Posterior vena cava (tissue), 2 donors: Measurements from ENCODE around the gene GNPDA1. TPM values are rescaled to one million over a fixed set of nuclear protein-coding genes. Genes with fewer than 3 reads are reported as not detected.
"Not testable (repeated sequence)": the region's sequence is repeated elsewhere in the genome, so short reads cannot be mapped to it uniquely, and the experiment has no call there.

Source experiments
- DNase-seq: peaks from one replicate; pipeline ENCODE4 v3.0.0-alpha.2; 2020; ENCODE audit warnings: low spot score
- intact Hi-C, 2 donors: fragments of 100-400 bp; cut with DNase I; formaldehyde crosslinking; loops; one replicate each; pipeline versions ENCODE4 v1.14.1 to v1.14.2; 2022 to 2023
- long read RNA-seq, 2 donors: library from polyadenylated mRNA; unstranded; transcript quantifications; one replicate each; pipeline ENCODE4 v2.0.0, GENCODE V29; 2020 to 2021
- total RNA-seq, 2 donors: library from RNA; stranded (reverse); fragmentation: NEBNext Ultra II Directional; extraction: Animal tissue kit (Norgen Biotek cat#: 25700); gene quantifications; one replicate each; pipeline ENCODE4 v1.2.1, GENCODE V29; 2021
- donor health status: DM: yes; HTN: yes; CAD: no.
- donor health status: DM: yes; HTN: yes; CAD: no.

GNPDA1 gene
- total RNA-seq = 10 to 100 TPM; 21.8 to 35.5 TPM
- long read RNA-seq, donor 1, transcript GNPDA1-201 (7 exons, 2,273 nt) = major isoform, 7 of 15 reads
- long read RNA-seq, donor 1, partial matches to known transcripts = 1 of 15 reads
- long read RNA-seq, donor 1, other reads (novel, unspliced or antisense) = 4 of 15 reads
- long read RNA-seq, donor 2, transcript GNPDA1-201 (7 exons, 2,273 nt) = major isoform, 45 of 51 reads
- long read RNA-seq, donor 2, partial matches to known transcripts = 0 of 51 reads
- long read RNA-seq, donor 2, other reads (novel, unspliced or antisense) = 2 of 51 reads

GRCh38 chr5:142012792-142013388 lies at the start of gene GNPDA1:
TSS of gene GNPDA1 (minus strand) at chr5:142013027. CDS start at chr5:142012035, 992 bp downstream.
- DNase-seq = peak; percentile 95
- intact Hi-C loops = loop anchor here in 1 of 2 donors (5.0 kb wide), 1 partner anchor 134 kb away; no protein-coding TSS in a partner anchor

DNA sequence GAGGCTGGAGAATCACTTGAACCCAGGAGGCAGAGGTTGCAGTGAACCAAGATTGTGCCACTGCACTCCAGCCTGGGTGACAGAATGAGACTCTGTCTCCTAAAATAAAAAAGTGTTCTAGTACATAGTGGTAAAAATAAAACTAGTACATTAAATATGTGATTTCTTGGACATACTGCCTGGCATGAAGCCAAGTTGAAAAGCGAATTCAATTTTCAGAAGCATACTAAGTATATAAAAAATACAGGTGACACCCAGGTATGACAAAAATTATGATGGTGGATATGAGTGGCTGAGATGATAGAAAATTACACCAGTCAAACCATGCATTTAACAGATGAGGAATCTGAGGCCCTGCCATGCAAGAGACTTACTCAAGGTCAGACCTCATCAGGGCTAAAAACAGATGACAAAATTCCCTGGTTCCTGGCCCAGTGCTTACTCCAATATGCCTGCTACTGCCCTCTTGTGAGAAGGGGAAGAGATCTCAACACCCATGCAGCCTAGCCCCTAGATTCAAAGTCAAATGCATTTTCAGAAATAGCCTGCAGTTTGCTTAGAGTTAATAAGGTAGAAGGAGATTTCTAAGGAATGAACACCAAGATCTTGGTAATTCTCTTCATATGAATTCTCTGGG lies 46.6 kb upstream of the GNPDA1 start:
- intact Hi-C loops = no loop called here
- DNase-seq = no peak

- intact Hi-C loops = no loop called here
- DNase-seq = no peak
These were observed 44.9 kb upstream of the GNPDA1 start for GRCh38 chr5:142057697-142058056.

GRCh38 chr5:142056816-142057696 lies 44.2 kb upstream of the GNPDA1 start:
- intact Hi-C loops = no loop called here
- DNase-seq = no peak

DNA sequence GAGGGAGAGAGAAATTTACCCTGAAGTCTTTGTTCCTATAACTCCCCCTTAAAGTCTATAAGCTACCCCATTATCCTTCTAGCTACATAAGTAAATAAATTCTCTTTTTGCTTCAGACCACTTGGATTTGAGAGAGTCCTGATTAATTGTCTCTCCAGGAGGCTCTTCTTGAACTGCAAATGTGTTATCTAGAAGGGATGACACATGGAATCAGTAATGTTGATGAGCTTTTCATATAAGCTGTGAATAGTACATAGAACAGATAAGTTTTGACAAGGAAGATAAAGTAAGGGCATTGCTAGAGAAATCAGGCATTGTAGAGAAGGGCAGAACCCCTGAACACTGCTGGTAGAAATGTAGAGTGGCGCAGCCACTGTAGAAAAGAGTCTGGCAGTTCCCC lies 42.5 kb upstream of the GNPDA1 start:
- DNase-seq = no peak
- intact Hi-C loops = no loop called here

- intact Hi-C loops = no loop called here
These were observed 40.8 kb upstream of the GNPDA1 start for GRCh38 chr5:142053426-142054151.

GRCh38 chr5:142052026-142052425 lies 39.2 kb upstream of the GNPDA1 start:
- intact Hi-C loops, DNase-seq: not testable (repeated sequence)

More at GRCh38 chr5:142053426-142054151, 40.8 kb upstream of the GNPDA1 start:
- DNase-seq = no peak

DNA sequence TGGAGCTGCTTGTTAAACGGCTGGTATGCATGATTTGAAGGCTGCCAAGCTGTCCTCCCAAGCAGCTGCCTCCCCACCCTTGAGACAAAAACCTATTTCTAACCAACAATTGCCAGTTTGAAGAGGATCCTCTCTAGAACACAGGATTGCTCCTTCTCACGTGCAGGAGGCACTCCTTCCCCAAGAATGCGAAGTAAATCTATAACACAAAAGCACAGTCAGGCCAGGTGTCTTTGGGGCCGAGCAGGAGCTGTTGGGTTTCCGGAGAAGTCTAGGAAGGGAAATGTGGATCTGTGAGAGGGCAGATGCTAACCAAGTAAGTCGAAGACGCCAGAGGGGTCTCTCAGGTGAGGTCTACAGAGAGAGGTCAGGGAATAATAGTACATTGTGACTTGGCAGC lies 35.4 kb upstream of the GNPDA1 start:
- intact Hi-C loops = no loop called here

GRCh38 chr5:142046191-142046590 lies 33.4 kb upstream of the GNPDA1 start:
- DNase-seq = no peak
- intact Hi-C loops = no loop called here

More for the DNA sequence above, 35.4 kb upstream of the GNPDA1 start:
- no peak for DNase-seq

DNA sequence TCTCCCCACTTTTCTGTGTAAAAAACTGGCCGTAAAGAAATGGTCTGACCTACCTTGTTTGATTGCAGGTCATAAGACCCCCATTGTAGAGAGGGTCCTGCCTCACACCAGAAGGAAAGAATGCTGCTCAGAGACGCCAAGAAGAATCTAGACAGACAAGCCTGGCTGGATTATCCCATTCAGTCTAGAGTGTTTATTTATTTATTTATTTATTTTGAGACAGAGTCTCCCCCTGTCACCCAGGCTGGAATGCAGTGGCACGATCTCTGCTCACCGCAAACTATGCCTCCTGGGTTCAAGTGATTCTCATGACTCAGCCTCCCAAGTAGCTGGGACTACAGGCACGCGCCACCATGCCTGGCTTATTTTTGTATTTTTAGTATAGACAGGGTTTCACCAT lies 28.1 kb upstream of the GNPDA1 start:
- DNase-seq, intact Hi-C loops: not testable (repeated sequence)

DNA sequence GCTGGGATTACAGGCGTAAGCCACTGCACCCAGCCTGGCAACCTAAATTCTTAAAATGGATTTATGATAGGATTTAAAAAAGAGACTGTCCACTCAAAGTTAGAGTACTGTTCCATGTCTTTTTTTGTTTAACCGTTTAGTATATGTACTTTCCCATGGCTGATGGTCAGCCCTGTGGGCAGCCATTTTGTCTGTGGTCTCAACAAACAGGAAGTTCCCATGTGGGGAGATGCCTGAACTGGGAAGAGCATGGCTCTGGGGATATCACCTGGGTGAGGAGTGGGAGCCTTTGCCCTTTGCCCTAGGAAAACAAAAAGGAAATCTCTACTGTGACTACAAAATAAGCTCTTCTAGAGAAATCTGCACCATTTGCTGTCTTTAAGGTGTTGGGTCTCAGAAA lies 27.5 kb upstream of the GNPDA1 start:
- intact Hi-C loops = no loop called here
- no peak for DNase-seq

- no peak for DNase-seq
- intact Hi-C loops = no loop called here
These were observed 25.9 kb upstream of the GNPDA1 start for GRCh38 chr5:142038735-142039134.

DNA sequence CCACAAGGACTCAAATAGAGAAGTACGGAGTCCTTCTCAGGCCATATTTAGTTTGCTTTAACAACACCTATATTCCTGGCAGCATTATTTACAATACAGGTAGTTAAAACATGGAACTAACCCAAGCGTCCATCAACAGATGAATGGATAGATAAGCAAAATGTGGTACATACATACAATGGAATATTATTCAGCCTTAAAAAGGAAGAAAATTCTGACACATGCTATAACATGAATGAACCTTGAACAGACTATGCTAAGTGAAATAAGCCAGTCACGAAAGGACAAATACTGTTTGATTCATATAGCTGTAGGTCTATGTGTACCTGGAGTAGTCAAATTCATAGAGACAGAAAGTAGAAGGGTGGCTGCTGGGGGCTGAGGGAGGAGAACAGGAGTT lies 24.8 kb upstream of the GNPDA1 start:
- DNase-seq, intact Hi-C loops: not testable (repeated sequence)

- DNase-seq = no peak
- intact Hi-C loops = no loop called here
These were observed 24.1 kb upstream of the GNPDA1 start for GRCh38 chr5:142036918-142037317.

GRCh38 chr5:142034994-142035393 lies 22.2 kb upstream of the GNPDA1 start:
- no peak for DNase-seq
- intact Hi-C loops = loop anchor here in 1 of 2 donors (5.0 kb wide), 1 partner anchor 1152 kb away; no protein-coding TSS in a partner anchor

- intact Hi-C loops = loop anchor here in 1 of 2 donors (5.0 kb wide), 1 partner anchor 1153 kb away; no protein-coding TSS in a partner anchor
- DNase-seq = not testable (repeated sequence)
These were observed 21.1 kb upstream of the GNPDA1 start for GRCh38 chr5:142033632-142034567.

DNA sequence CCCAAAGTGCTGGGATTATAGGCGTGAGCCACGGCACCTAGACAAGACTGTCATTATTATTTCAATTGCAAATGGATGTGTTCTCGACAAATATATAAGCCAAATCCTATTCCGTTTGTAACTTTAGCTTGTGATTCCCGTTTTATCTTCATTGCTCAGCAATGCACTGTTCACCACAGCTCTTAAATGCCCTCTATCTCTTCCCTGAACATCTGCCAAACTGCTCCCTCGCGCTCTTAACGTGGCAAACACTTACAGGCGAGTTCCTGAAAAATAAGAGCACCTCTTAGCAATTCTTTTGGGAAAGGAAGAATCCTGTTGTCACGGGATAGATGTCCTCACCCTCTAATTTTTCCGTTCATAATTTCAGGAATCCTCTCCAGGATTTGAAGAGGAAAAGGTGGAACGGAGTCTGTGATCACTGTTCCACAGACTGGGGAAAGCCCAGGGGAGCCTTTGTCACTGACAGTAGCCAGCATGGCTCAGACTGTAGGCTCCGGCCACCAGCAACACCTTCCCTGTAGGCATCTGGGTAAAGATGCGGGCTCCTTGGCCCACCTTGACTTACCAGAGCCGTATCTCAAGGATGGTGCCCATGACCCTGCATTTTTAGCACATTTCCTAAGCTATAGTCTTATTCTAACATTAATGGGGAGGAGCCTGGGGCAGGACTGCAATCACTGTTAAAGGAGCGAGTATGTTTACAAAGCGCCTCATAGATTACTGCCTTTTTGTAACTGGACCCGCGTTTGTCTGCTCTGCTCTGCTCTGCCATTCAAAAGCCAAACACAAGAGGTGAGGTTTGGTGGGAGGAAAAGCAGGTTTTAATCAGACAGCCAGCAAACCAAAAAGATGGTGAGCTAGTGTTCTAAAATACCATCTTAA lies 20.2 kb upstream of the GNPDA1 start:
- intact Hi-C loops = loop anchor here in 1 of 2 donors (5.0 kb wide), 1 partner anchor 1154 kb away; no protein-coding TSS in a partner anchor
- DNase-seq = no peak
